Endothelial cell of umbilical vein (primary cell): Measurements from ENCODE around the gene AP3S1. TPM values are rescaled to one million over a fixed set of nuclear protein-coding genes. Genes with fewer than 3 reads are reported as not detected.
A peak's percentile ranks its signal among the peaks of the same experiment; 100 is the strongest.

ENCODE experiments used
- BruUV-seq: library from RNA; stranded (reverse); fragments of 400-500 nt; replicated peaks from 2 replicates; lab custom pipeline; 2021; lab: Mats Ljungman, UMichigan
- CTCF ChIA-PET: fragments of 300-600, 350-600 bp; sonication (Branson Sonifier 250); formaldehyde crosslinking; loops from one replicate; lab custom pipeline; 2021; ENCODE audit warnings: antibody characterized with exemption, inconsistent platforms; lab: Charles Lee
- POLR2A ChIA-PET: fragments of 300-600, 350-600 bp; sonication (Branson Sonifier 250); formaldehyde crosslinking; loops from one replicate; lab custom pipeline; 2021; ENCODE audit warnings: antibody characterized with exemption, inconsistent platforms; lab: Charles Lee
- DNase-seq: peaks from one replicate; pipeline ENCODE4 v3.0.0-alpha.2; 2011; ENCODE audit warnings: low read depth, low spot score
- FAIRE-seq: peaks from 2 replicates; lab custom pipeline; 2011; peaks lifted over from hg19 to GRCh38; lab: Jason Lieb, UNC
- H2AFZ ChIP-seq: 2 replicates; pipeline ENCODE4 v1.6.0; 2012; ENCODE audit warnings: low read depth, low read length, control low read depth, inconsistent platforms
- H3K27ac ChIP-seq: 2 replicates; pipeline ENCODE4 v1.5.1; 2011; ENCODE audit warnings: low read depth, mild to moderate bottlenecking, control low read depth, low read length, moderate library complexity; ENCODE audit not compliant: insufficient read depth
- H3K27me3 ChIP-seq, 2 experiments: 2 replicates each; pipeline versions ENCODE4 v1.6.0 to v1.6.1; 2011; ENCODE audit warnings: low read length in 2 of 2, mixed read lengths in 1 of 2; ENCODE audit not compliant: control insufficient read depth in 2 of 2, insufficient read depth in 2 of 2
- H3K36me3 ChIP-seq, 2 experiments: 2 replicates in 1 of 2; 3 replicates in 1 of 2; pipeline ENCODE4 v1.5.1; 2011; ENCODE audit warnings: low read length in 2 of 2, mild to moderate bottlenecking in 1 of 2, moderate library complexity in 1 of 2; ENCODE audit not compliant: control insufficient read depth in 2 of 2, insufficient read depth in 2 of 2; ENCODE audit errors: extremely low read depth in 1 of 2
- H3K4me1 ChIP-seq: 3 replicates; pipeline ENCODE4 v1.5.1; 2011; ENCODE audit warnings: mild to moderate bottlenecking, low read length; ENCODE audit not compliant: control insufficient read depth, insufficient read depth; ENCODE audit errors: extremely low read depth
- H3K4me2 ChIP-seq: 2 replicates; pipeline ENCODE4 v1.6.1; 2011; ENCODE audit warnings: low read length, control low read depth, mixed read lengths; ENCODE audit not compliant: insufficient read depth
- H3K4me3 ChIP-seq, 3 experiments: fragments of 200-600 bp in 1 of 3; sonication (generic), shearing (Covaris generic) in 1 of 3; replicated peaks in 1 of 3; 2 replicates each; pipeline ENCODE4 v1.5.1; 2011 to 2016; ENCODE audit warnings: control low read depth in 3 of 3, low read length in 3 of 3, mild to moderate bottlenecking in 2 of 3, inconsistent platforms in 1 of 3, low read depth in 1 of 3, moderate library complexity in 1 of 3; ENCODE audit not compliant: insufficient read depth in 1 of 3
- H3K79me2 ChIP-seq: 2 replicates; pipeline ENCODE4 v1.6.0; 2012; ENCODE audit warnings: low read length, inconsistent platforms; ENCODE audit not compliant: control insufficient read depth, insufficient read depth
- H3K9ac ChIP-seq: replicated peaks from 2 replicates; pipeline ENCODE3; 2011; ENCODE audit warnings: low read length, control low read depth; ENCODE audit not compliant: insufficient read depth; ENCODE audit errors: extremely low read depth
- H3K9me1 ChIP-seq: replicated peaks from 3 replicates; pipeline ENCODE4 v1.6.0; 2011; ENCODE audit warnings: mild to moderate bottlenecking, low read length; ENCODE audit not compliant: control insufficient read depth, insufficient read depth; ENCODE audit errors: extremely low read depth
- H3K9me3 ChIP-seq: replicated peaks from 2 replicates; pipeline ENCODE4 v1.5.1; 2012; ENCODE audit warnings: low read length, inconsistent platforms; ENCODE audit not compliant: control insufficient read depth, insufficient read depth
- H4K20me1 ChIP-seq: replicated peaks from 2 replicates; pipeline ENCODE3; 2011; ENCODE audit warnings: mild to moderate bottlenecking, low read length; ENCODE audit not compliant: control insufficient read depth, insufficient read depth; ENCODE audit errors: extremely low read depth
- EZH2 ChIP-seq: IDR thresholded peaks from 2 replicates; pipeline ENCODE4 v1.6.1; 2012; ENCODE audit warnings: borderline replicate concordance, low read depth, mild to moderate bottlenecking, moderate library complexity, low read length, inconsistent platforms; ENCODE audit not compliant: severe bottlenecking
- FOS ChIP-seq: IDR thresholded peaks from 2 replicates; pipeline ENCODE4 v1.6.1; 2011; ENCODE audit warnings: mild to moderate bottlenecking, low read length, moderate library complexity, borderline replicate concordance; ENCODE audit not compliant: insufficient read depth
- GATA2 ChIP-seq: IDR thresholded peaks from 2 replicates; pipeline ENCODE4 v1.7.0; 2011; ENCODE audit warnings: low read depth, mild to moderate bottlenecking, moderate library complexity, mixed read lengths, low read length; ENCODE audit not compliant: insufficient read length, insufficient read depth
- JUN ChIP-seq: IDR thresholded peaks from 2 replicates; pipeline ENCODE4 v1.6.1; 2011; ENCODE audit warnings: borderline replicate concordance, low read depth; ENCODE audit not compliant: insufficient read length, insufficient read depth
- MYC ChIP-seq: IDR thresholded peaks from one replicate; pipeline ENCODE4 v1.6.1; 2011; ENCODE audit warnings: mild to moderate bottlenecking, low read depth, low read length
- POLR2A ChIP-seq: IDR thresholded peaks from 2 replicates; pipeline ENCODE4 v1.6.1; 2012; ENCODE audit warnings: low read depth, mild to moderate bottlenecking, control low read depth, low read length
- POLR2AphosphoS5 ChIP-seq: IDR thresholded peaks from 2 replicates; pipeline ENCODE4 v1.6.1; 2012; ENCODE audit warnings: low read depth, mild to moderate bottlenecking, control low read depth, low read length, moderate library complexity; ENCODE audit not compliant: insufficient read depth
- dilution Hi-C: fragments of 300-500 bp; cut with MboI; formaldehyde crosslinking; loops from one replicate; pipeline ENCODE4 v1.15.0; 2019; ENCODE audit warnings: low sequenced_read_pairs; ENCODE audit not compliant: extremely low pct_ligation_motif_present
- intact Hi-C: fragments of 100-400 bp; cut with micrococcal nuclease; formaldehyde crosslinking; loops from one replicate; pipeline ENCODE4 v1.10.0; 2022
- polyA plus RNA-seq, 4 experiments: library from polyadenylated mRNA; depleted of rRNA in 3 of 4; stranded (reverse) in 3 of 4; unstranded in 1 of 4; fragments of >200 nt; gene quantifications; 2 replicates each; pipeline versions ENCODE4 v1.2.1 to v1.2.3, GENCODE V29; 2011 to 2012; ENCODE audit warnings: missing spikeins in 1 of 4
- total RNA-seq: library from RNA; stranded (reverse); gene quantifications from 2 replicates; pipeline ENCODE4 v1.2.3, GENCODE V29; 2021
- TF ChIP-seq, protein P1 (sequence below): IDR thresholded peaks from 2 replicates; pipeline ENCODE4 v1.6.1; 2011; ENCODE audit not compliant: insufficient read depth, insufficient read length
- TF ChIP-seq, protein P2 (sequence below), 2 donors: IDR thresholded peaks; 1 replicate in 1 of 2; 2 replicates in 1 of 2; pipeline ENCODE4 v1.5.1; 2011; ENCODE audit warnings: low read length in 2 of 2, mild to moderate bottlenecking in 2 of 2, moderate library complexity in 2 of 2, control low read depth in 1 of 2, inconsistent platforms in 1 of 2, low read depth in 1 of 2; ENCODE audit not compliant: insufficient read depth in 1 of 2; ENCODE audit errors: extremely low read depth in 1 of 2

AP3S1 gene
- total and polyA plus RNA-seq, 2 donors (not counting 3 experiments of a cell fraction or from before 2014, with no cell fraction given), result 26.5 to 85.7 TPM

GRCh38 chr5:115873392-115873791, 31.7 kb downstream of the AP3S1 start:
- Histone ChIP-seq H3K79me2 (peaks cover 5% of the 10 kb centered on the region), H3K4me1 (peaks cover 10% of the 10 kb centered on the region), H3K4me2 (peak overlapping the region; percentile 47), H4K20me1 (no peaks in the 10 kb centered on the region), H2AFZ (no peak overlapping the region), H3K9me1 (no peaks in the 10 kb centered on the region), H3K9ac (no peak overlapping the region), H3K4me3 (no peak overlapping the region), H3K36me3 (peaks cover 0 to 5% of the 10 kb centered on the region in 2 experiments), H3K27ac (no peak overlapping the region), H3K27me3 (no peaks in the 10 kb centered on the region), H3K9me3 (no peaks in the 10 kb centered on the region)
- intact Hi-C loops, result no loop called here
- DNase-seq (peak; percentile 44), FAIRE-seq (no peak)
- CTCF ChIA-PET, result interaction anchor here (0.6 to 4.2 kb wide), 3 partner anchors 14 to 27 kb away, joined by 3 to 20 read pairs (median 3); no protein-coding TSS in a partner anchor
- TF ChIP-seq, protein P1, sequence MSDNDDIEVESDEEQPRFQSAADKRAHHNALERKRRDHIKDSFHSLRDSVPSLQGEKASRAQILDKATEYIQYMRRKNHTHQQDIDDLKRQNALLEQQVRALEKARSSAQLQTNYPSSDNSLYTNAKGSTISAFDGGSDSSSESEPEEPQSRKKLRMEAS, result no peak
- TF ChIP-seq MYC (no peak), POLR2AphosphoS5 (no peak), GATA2 (no peak), JUN (no peak), EZH2 (no peak), POLR2A (no peak), FOS (peak; percentile 42)
- TF ChIP-seq, protein P2, sequence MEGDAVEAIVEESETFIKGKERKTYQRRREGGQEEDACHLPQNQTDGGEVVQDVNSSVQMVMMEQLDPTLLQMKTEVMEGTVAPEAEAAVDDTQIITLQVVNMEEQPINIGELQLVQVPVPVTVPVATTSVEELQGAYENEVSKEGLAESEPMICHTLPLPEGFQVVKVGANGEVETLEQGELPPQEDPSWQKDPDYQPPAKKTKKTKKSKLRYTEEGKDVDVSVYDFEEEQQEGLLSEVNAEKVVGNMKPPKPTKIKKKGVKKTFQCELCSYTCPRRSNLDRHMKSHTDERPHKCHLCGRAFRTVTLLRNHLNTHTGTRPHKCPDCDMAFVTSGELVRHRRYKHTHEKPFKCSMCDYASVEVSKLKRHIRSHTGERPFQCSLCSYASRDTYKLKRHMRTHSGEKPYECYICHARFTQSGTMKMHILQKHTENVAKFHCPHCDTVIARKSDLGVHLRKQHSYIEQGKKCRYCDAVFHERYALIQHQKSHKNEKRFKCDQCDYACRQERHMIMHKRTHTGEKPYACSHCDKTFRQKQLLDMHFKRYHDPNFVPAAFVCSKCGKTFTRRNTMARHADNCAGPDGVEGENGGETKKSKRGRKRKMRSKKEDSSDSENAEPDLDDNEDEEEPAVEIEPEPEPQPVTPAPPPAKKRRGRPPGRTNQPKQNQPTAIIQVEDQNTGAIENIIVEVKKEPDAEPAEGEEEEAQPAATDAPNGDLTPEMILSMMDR (IDR thresholded peaks at IDR 0.05; ENCODE audit: extremely low read depth in 1 of 2, insufficient read depth in 1 of 2, low read depth in 1 of 2, low read length in 2 of 2), result no peak
- dilution Hi-C loops, result no loop called here
- POLR2A ChIA-PET, result no interaction called here
- no TSS peak for BruUV-seq
